HG02798 (cell line): ENCODE measurements around the gene PLEKHJ1.
"Not testable (repeated sequence)": the region's sequence is repeated elsewhere in the genome, so short reads cannot be mapped to it uniquely, and the experiment has no call there.

ENCODE experiments used
- ATAC-seq: cut with Tn5 transposase; IDR thresholded peaks from one replicate; pipeline ENCODE4 v1.9.1; 2021; ENCODE audit warnings: mild to moderate bottlenecking; ENCODE audit not compliant: unreplicated experiment, poor library complexity

The PLEKHJ1 gene

GRCh38 chr19:2207991-2208860, 27.9 kb downstream of the PLEKHJ1 start:
- ATAC-seq, result no peak

- no peak for ATAC-seq
Observed at GRCh38 chr19:2207008-2207407, 29.1 kb downstream of the PLEKHJ1 start.

GRCh38 chr19:2202366-2202765, 33.8 kb downstream of the PLEKHJ1 start:
- ATAC-seq, result no peak

- ATAC-seq, result no peak
Observed at GRCh38 chr19:2201473-2202148, 34.5 kb downstream of the PLEKHJ1 start.

GRCh38 chr19:2200624-2201294, 35.4 kb downstream of the PLEKHJ1 start:
- ATAC-seq, result not testable (repeated sequence)

GRCh38 chr19:2199861-2200623, 36.1 kb downstream of the PLEKHJ1 start:
- no peak for ATAC-seq

- no peak for ATAC-seq
Observed at GRCh38 chr19:2199215-2199614, 36.9 kb downstream of the PLEKHJ1 start.

GRCh38 chr19:2198317-2198716, 37.8 kb downstream of the PLEKHJ1 start:
- no peak for ATAC-seq

GRCh38 chr19:2197270-2197669, 38.9 kb downstream of the PLEKHJ1 start:
- no peak for ATAC-seq

- ATAC-seq, result no peak
Observed at GRCh38 chr19:2195914-2196313, 40.2 kb downstream of the PLEKHJ1 start.

GRCh38 chr19:2195361-2195760, 40.8 kb downstream of the PLEKHJ1 start:
- ATAC-seq, result no peak

- no peak for ATAC-seq
Observed at GRCh38 chr19:2194513-2195078, 41.5 kb downstream of the PLEKHJ1 start.

- no peak for ATAC-seq
Observed at GRCh38 chr19:2193807-2194206, 42.3 kb downstream of the PLEKHJ1 start.

GRCh38 chr19:2192862-2193261, 43.3 kb downstream of the PLEKHJ1 start:
- no peak for ATAC-seq

GRCh38 chr19:2191456-2192310, 44.4 kb downstream of the PLEKHJ1 start:
- no peak for ATAC-seq

- ATAC-seq, result no peak
Observed at GRCh38 chr19:2190848-2191455, 45.2 kb downstream of the PLEKHJ1 start.

- ATAC-seq, result no peak
Observed at GRCh38 chr19:2189880-2190279, 46.2 kb downstream of the PLEKHJ1 start.

GRCh38 chr19:2188708-2189385, 47.3 kb downstream of the PLEKHJ1 start:
- no peak for ATAC-seq
